ENCODE data around the gene ZNF697. TPM values are rescaled to one million over a fixed set of nuclear protein-coding genes. Genes with fewer than 3 reads are reported as not detected.

Gene ZNF697
- total RNA-seq, 2 donors from 2014 or later, result 17.4 to 25.6 TPM

DNA sequence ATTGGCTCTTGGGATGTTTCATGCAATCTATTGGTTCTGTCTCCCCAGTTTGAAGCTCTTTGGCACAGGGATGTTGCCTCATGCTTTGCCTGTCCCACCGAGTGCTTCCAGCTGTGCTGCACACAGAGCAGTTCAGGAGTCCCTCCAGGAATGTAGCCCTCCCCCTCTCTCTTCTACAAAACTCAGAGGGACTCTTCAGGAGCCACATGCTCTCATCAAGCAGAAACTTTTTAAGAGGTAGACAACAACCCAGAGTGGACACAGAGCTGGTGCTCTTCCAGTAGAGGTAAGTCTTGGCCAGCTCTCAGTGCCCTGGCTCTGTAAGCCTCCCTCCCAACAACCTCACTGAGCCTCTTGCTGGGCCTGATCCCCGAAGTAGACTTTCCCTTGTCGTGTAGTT, 11.6 kb upstream of the ZNF697 start:
- no peaks in the 10 kb centered on the region for H3K27me3 ChIP-seq (replicated peaks; ENCODE audit: insufficient read depth)
- DNase-seq (ENCODE audit: low spot score), result no peak
- WGBS, result 25% methylated on average over 3 of the region's 3 CpGs
- peaks cover 16% of the 10 kb centered on the region for H3K4me1 ChIP-seq (replicated peaks)
- TF ChIP-seq POLR2A (IDR thresholded peaks at IDR 0.05), result no peak
- no peak overlapping the region for H3K4me3 ChIP-seq
- intact Hi-C loops (cut with DNase I), result no loop called here
- no peaks in the 10 kb centered on the region for H3K36me3 ChIP-seq
- H3K9me3 ChIP-seq, result no peaks in the 10 kb centered on the region
- H3K27ac ChIP-seq, result peak overlapping the region; percentile 77 to 83

- no peak overlapping the region for H3K4me3 ChIP-seq
- WGBS, result 53% methylated on average over 5 of the region's 5 CpGs
Measured at GRCh38 chr1:119656410-119656955, 8.4 kb upstream of the ZNF697 start.

DNA sequence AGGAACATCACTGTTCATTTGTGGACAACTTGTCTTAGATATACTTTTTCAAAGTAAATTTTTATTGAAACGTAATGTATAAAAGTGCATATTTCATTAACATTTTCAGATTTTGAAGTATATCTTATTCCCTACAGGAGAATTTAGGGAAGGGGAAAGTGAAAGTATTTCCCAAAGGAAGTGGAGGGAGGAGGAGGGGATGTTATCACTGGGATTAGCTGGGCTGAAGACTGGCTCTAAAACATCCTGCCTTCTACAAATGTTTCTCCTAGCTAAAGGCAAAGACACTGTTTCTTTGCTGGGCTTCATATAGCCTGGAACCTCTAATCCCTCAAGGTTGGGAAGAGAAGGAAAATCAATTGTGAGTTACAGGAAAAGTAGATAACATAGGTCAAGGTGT, 7.1 kb upstream of the ZNF697 start:
- no peak for DNase-seq (ENCODE audit: low spot score)
- no peak for TF ChIP-seq POLR2AphosphoS5 (IDR thresholded peaks at IDR 0.05)
- no peak for TF ChIP-seq POLR2A (IDR thresholded peaks at IDR 0.05)
- no peak for TF ChIP-seq CTCF (IDR thresholded peaks at IDR 0.05)
- H3K4me1 ChIP-seq (replicated peaks), result peaks cover 4% of the 10 kb centered on the region
- WGBS, result 86% methylated on average over 1 of the region's 1 CpG
- no peaks in the 10 kb centered on the region for H3K27me3 ChIP-seq (replicated peaks; ENCODE audit: insufficient read depth)
- H3K4me3 ChIP-seq, result no peak overlapping the region
- no peak overlapping the region for H3K27ac ChIP-seq
- H3K36me3 ChIP-seq, result no peaks in the 10 kb centered on the region
- intact Hi-C loops (cut with DNase I), result no loop called here
- H3K9me3 ChIP-seq, result no peaks in the 10 kb centered on the region

More at GRCh38 chr1:119656410-119656955, 8.4 kb upstream of the ZNF697 start:
- Histone ChIP-seq H3K9me3 (no peaks in the 10 kb centered on the region), H3K27me3 (replicated peaks; ENCODE audit: insufficient read depth) (no peaks in the 10 kb centered on the region), H3K36me3 (no peaks in the 10 kb centered on the region), H3K27ac (peak overlapping the region; percentile 14 to 47), H3K4me1 (replicated peaks) (peaks cover 12% of the 10 kb centered on the region)
- intact Hi-C loops (cut with DNase I), result no loop called here
- peak; percentile 46 for TF ChIP-seq POLR2AphosphoS5 (IDR thresholded peaks at IDR 0.05)
- TF ChIP-seq POLR2A (IDR thresholded peaks at IDR 0.05), result no peak
- DNase-seq (ENCODE audit: low spot score), result no peak

GRCh38 chr1:119653839-119654170, 5.7 kb upstream of the ZNF697 start:
- DNase-seq (ENCODE audit: low spot score), result no peak
- 73% methylated on average over 3 of the region's 3 CpGs for WGBS
- H3K4me3 ChIP-seq, result no peak overlapping the region
- no peaks in the 10 kb centered on the region for H3K9me3 ChIP-seq
- H3K36me3 ChIP-seq, result no peaks in the 10 kb centered on the region
- H3K27ac ChIP-seq, result no peak overlapping the region
- intact Hi-C loops (cut with DNase I), result no loop called here
- TF ChIP-seq POLR2AphosphoS5 (IDR thresholded peaks at IDR 0.05) (no peak), CTCF (IDR thresholded peaks at IDR 0.05) (no peak), POLR2A (IDR thresholded peaks at IDR 0.05) (no peak)
- no peaks in the 10 kb centered on the region for H3K27me3 ChIP-seq (replicated peaks; ENCODE audit: insufficient read depth)
- peaks cover 4% of the 10 kb centered on the region for H3K4me1 ChIP-seq (replicated peaks)

DNA sequence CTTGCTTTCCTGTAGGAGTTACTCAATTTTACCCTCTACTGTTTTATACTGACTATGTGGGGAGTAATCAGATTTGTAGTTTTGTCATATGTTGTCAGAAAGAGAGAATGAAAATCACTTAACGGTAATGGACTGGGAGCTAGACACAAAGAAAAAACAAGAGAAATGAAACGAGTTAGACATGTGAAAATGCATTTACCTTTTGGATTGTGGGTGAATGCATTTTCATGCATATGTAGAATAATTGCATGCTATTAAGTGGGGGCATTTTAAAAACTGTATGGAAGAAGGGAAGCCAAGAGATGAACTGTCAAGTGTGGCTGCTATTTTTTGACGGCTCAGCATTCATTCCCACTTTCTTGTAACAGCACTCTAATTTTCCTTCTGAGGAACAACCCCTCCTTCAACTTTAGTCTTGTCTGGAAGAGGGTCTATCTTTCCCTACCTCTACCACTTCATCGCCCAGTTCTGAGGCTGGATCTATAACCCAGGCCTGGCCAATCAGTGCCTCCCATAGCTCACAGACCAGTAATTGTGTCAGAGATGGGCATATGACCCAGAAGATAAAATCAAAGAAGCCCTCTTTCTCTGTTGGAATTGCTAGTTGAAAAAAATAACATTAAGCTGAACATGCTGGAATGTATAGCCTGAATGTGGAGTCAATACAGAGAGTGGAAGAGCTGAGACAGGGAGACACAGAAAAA, 5.2 kb upstream of the ZNF697 start:
- Histone ChIP-seq H3K9me3 (no peaks in the 10 kb centered on the region), H3K4me3 (no peak overlapping the region), H3K27me3 (replicated peaks; ENCODE audit: insufficient read depth) (no peaks in the 10 kb centered on the region), H3K27ac (no peak overlapping the region), H3K4me1 (replicated peaks) (peaks cover 4% of the 10 kb centered on the region), H3K36me3 (no peaks in the 10 kb centered on the region)
- no peak for DNase-seq (ENCODE audit: low spot score)
- intact Hi-C loops (cut with DNase I), result no loop called here
- TF ChIP-seq POLR2AphosphoS5 (IDR thresholded peaks at IDR 0.05), result no peak
- 87% methylated on average over 4 of the region's 4 CpGs for WGBS

GRCh38 chr1:119652587-119652986, 4.5 kb upstream of the ZNF697 start:
- TF ChIP-seq POLR2A (IDR thresholded peaks at IDR 0.05) (no peak), CTCF (IDR thresholded peaks at IDR 0.05) (no peak), POLR2AphosphoS5 (IDR thresholded peaks at IDR 0.05) (no peak)
- DNase-seq (ENCODE audit: low spot score), result no peak
- Histone ChIP-seq H3K27me3 (replicated peaks; ENCODE audit: insufficient read depth) (no peaks in the 10 kb centered on the region), H3K9me3 (no peaks in the 10 kb centered on the region), H3K4me3 (no peak overlapping the region), H3K36me3 (no peaks in the 10 kb centered on the region), H3K4me1 (replicated peaks) (peaks cover 4% of the 10 kb centered on the region), H3K27ac (no peak overlapping the region)
- WGBS, result 97% methylated on average over 4 of the region's 4 CpGs
- intact Hi-C loops (cut with DNase I), result no loop called here

Measured in prostate gland (tissue), 2 donors.